HG03025 (cell line): Measurements from ENCODE around the gene SIK1.
"Not testable (repeated sequence)": the region's sequence is repeated elsewhere in the genome, so short reads cannot be mapped to it uniquely, and the experiment has no call there.

Source experiments
- ATAC-seq: cut with Tn5 transposase; IDR thresholded peaks from one replicate; pipeline ENCODE4 v1.9.1; 2021; ENCODE audit warnings: mild to moderate bottlenecking, moderate library complexity; ENCODE audit not compliant: unreplicated experiment, low FRiP score

Gene SIK1

GRCh38 chr21:43398000-43398399, 28.9 kb downstream of the SIK1 start:
- not testable (repeated sequence) for ATAC-seq

- ATAC-seq, result not testable (repeated sequence)
Observed at GRCh38 chr21:43397439-43397808, 29.5 kb downstream of the SIK1 start.

GRCh38 chr21:43396788-43397438, 30.0 kb downstream of the SIK1 start:
- ATAC-seq, result not testable (repeated sequence)

GRCh38 chr21:43383351-43383750, 43.6 kb downstream of the SIK1 start:
- not testable (repeated sequence) for ATAC-seq

DNA sequence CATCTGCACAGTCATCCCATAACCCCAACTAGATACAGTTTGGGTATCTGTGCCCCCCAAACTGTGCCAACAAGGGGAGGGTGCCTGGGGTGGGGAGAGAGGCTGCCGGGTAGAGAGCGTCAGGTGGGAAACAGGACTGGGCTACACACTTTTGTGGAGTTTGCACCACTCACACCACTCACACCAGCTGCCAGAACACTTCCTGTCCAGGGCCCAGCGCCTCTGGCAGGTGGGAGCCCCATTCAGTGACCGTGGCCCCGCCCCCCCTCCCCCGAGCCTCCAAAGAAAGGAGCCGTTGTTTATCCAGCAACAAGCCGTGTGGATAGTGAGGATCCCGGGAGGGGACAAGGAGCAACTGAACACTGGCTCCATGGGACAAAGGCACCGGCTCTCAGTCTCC, 44.0 kb downstream of the SIK1 start:
- not testable (repeated sequence) for ATAC-seq

GRCh38 chr21:43380852-43381533, 45.9 kb downstream of the SIK1 start:
- ATAC-seq, result not testable (repeated sequence)

GRCh38 chr21:43380337-43380736, 46.6 kb downstream of the SIK1 start:
- not testable (repeated sequence) for ATAC-seq

GRCh38 chr21:43379626-43380122, 47.3 kb downstream of the SIK1 start:
- not testable (repeated sequence) for ATAC-seq

DNA sequence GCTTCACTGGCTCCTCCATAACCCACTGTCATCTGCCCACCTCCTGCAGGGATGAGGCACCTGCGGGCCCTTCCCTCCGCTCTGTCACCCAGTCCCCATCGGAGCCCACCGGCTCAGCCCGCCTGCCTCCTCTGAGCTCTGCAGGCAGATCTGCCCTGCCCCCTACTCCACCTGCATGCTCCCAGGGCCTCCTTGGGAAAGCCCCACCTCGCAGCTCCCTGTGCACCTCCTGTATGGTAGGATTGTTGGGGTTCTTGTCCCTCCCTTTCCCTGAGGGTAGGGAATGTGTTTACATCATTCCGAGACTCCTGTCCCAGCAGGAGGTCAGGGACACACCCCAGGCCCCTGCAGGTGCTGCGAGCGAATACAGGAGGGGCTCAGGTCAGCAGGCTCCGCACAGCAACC, 50.5 kb downstream of the SIK1 start:
- ATAC-seq, result no peak

DNA sequence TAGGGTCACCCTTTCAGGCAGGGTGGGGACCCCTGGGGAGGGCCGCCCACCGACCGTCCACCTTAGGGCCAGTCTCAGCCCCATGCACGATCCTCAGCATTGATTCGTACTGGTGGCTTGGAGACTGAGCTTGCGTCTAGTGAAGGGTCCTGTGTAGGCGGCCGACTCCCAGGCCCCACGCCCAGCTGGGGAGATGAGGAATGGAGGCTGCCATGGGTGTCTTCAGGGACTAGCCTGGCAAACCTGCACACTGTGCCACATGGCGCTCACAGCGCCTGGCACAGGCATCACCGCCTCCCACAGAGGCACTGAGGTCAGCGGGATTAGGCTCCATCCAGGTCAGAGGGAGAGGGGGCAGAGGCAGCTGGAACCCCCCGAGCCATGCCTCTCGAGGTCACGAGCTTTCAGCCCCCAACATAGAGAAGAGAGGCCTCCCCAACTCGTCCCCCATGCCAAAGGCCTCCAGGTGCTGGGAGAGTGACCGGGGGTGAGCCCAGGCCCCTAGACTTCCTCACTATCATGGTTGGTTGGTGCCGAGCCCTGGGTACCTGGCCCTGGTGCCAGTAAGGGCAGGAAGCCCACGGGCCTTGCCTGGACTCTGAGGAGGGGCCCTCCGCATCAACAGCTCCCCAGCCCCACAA, 51.0 kb downstream of the SIK1 start:
- ATAC-seq, result no peak

GRCh38 chr21:43375006-43375836, 51.7 kb downstream of the SIK1 start:
- no peak for ATAC-seq

- ATAC-seq, result no peak
Observed at GRCh38 chr21:43374228-43374885, 52.6 kb downstream of the SIK1 start.

- ATAC-seq, result no peak
Observed at GRCh38 chr21:43373362-43374227, 53.3 kb downstream of the SIK1 start.

DNA sequence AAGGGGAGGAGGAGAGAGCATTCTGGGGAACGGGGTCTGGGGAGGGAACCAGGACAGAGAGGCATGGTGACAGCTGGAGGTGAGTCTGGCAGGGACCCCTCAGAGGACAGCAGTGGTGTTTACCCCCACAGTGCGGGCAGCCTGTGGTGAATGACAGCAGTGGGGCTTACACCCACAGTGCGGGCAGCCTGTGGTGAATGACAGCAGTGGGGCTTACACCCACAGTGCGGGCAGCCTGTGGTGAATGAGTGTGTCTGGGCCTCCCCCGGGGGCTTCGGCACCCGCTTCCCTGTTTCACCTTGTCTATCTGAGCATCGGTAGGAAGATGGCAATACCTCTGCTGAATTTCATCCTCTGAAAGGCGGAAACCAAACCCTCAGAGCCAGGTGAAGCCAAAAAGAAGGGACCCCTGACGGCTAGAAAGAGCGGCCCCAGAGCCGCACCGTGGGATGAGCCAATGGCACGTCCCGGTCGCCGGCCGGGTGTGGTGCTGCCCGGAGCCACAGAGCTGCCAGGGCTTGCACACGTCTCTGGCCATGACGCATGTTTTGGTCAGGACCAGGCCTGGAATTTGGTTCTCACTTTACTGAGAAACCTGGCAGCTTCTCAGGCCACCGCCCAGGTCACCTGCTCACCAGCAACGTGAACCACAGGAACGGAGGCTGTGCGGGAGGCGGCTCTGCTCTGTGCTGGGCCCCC, 54.1 kb downstream of the SIK1 start:
- no peak for ATAC-seq

DNA sequence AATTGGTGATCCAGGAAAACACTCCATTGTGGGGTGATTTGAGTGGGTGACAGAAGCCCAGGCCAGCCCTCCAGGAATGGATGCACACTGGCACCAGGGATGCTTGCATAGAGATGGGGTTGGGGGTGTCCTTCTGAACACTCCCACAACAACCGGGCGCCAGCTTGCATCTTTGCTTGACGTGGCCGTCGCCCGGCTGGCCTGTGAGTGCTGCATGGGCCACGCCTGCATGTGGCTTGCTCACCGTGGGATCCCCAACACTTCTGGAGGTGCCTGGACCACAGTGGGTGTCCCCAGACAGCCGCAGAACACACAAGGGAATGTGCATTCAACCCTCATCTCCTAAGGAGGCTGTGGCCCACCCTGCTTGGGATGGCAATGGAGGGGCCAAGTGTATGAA, 55.1 kb downstream of the SIK1 start:
- ATAC-seq, result no peak

DNA sequence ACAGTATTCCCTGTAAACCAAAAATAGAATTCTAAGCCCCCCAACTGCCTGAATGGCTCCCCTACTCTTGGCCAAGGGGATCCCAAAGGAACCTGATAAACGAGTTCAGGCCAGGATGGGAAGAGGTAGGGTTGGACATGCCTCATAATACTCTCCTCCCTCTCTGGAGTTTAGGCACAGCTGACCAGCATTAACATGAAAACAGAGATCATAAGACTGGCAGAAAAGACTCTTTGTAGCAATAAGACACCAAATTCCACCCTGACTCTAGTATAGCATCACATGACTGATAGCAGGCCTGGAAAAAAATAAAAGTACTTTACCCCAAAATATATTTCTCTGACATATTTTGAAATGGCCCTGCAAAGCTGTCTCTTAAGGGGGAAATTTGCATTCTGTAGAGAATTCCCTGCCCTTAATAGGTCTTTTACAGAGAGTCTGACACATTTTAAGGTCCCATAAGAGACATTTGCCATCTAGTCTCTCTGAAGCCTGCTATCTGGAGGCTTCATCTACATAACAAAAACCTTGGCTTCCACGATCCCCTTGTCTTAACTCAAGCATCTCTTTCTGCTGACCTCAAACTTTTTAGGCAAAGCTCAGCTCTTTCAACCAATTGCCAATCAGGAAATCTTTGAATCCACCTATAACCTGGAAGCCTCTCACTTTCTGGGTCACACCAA, 55.9 kb downstream of the SIK1 start:
- ATAC-seq, result no peak

- no peak for ATAC-seq
Observed at GRCh38 chr21:43370091-43370658, 56.8 kb downstream of the SIK1 start.

- ATAC-seq, result no peak
Observed at GRCh38 chr21:43369596-43370090, 57.3 kb downstream of the SIK1 start.
